Renal pelvis (tissue), 12 donors: Measurements from ENCODE around the gene CLASP2. TPM values are rescaled to one million over a fixed set of nuclear protein-coding genes. Genes with fewer than 3 reads are reported as not detected.
"Not testable (repeated sequence)": the region's sequence is repeated elsewhere in the genome, so short reads cannot be mapped to it uniquely, and the experiment has no call there.

Experiments
- DNase-seq: peaks from one replicate; pipeline ENCODE4 v3.0.0-alpha.2; 2013
- long read RNA-seq, 16 experiments: transcript quantifications; one replicate each; lab custom pipeline, GENCODE V29; 2026
- polyA plus RNA-seq, 3 donors: library from polyadenylated mRNA; unstranded; fragments of 120-200 nt; gene quantifications; one replicate each; pipeline ENCODE4 v1.2.1, GENCODE V29; 2013; ENCODE audit not compliant: insufficient read length in 3 of 3

CLASP2 gene
- 10 to 100 TPM; 47.1 to 68.2 (median 56.0) TPM for polyA plus RNA-seq
- long read RNA-seq, donor 1, partial matches to known transcripts: 0 of 1 reads
- long read RNA-seq, donor 1, other reads (novel, unspliced or antisense): 0 of 1 reads
- long read RNA-seq, donor 2, partial matches to known transcripts: 5 of 6 reads
- long read RNA-seq, donor 2, other reads (novel, unspliced or antisense): 0 of 6 reads
- long read RNA-seq, donor 3: 0 reads
- long read RNA-seq, donor 4, full-length matches to known transcripts: 1 of 1 reads
- long read RNA-seq, donor 4, partial matches to known transcripts: 0 of 1 reads
- long read RNA-seq, donor 4, other reads (novel, unspliced or antisense): 0 of 1 reads
- long read RNA-seq, donor 5, partial matches to known transcripts: 55 of 60 reads
- long read RNA-seq, donor 5, other reads (novel, unspliced or antisense): 5 of 60 reads
- long read RNA-seq, donor 6, full-length matches to known transcripts: 1 of 1 reads
- long read RNA-seq, donor 6, partial matches to known transcripts: 0 of 1 reads
- long read RNA-seq, donor 6, other reads (novel, unspliced or antisense): 0 of 1 reads
- long read RNA-seq, donor 7, full-length matches to known transcripts: 2 of 2 reads
- long read RNA-seq, donor 7, partial matches to known transcripts: 0 of 2 reads
- long read RNA-seq, donor 7, other reads (novel, unspliced or antisense): 0 of 2 reads
- long read RNA-seq, donor 8, partial matches to known transcripts: 37 of 43 reads
- long read RNA-seq, donor 8, other reads (novel, unspliced or antisense): 5 of 43 reads
- long read RNA-seq, donor 9, partial matches to known transcripts: 5 of 5 reads
- long read RNA-seq, donor 9, other reads (novel, unspliced or antisense): 0 of 5 reads
- long read RNA-seq, donor 10, full-length matches to known transcripts: 2 of 9 reads
- long read RNA-seq, donor 10, partial matches to known transcripts: 7 of 9 reads
- long read RNA-seq, donor 10, other reads (novel, unspliced or antisense): 0 of 9 reads
- long read RNA-seq, donor 11: 0 reads
- long read RNA-seq, donor 12, full-length matches to known transcripts: 2 of 18 reads
- long read RNA-seq, donor 12, partial matches to known transcripts: 16 of 18 reads
- long read RNA-seq, donor 12, other reads (novel, unspliced or antisense): 0 of 18 reads
- long read RNA-seq, donor 13, full-length matches to known transcripts: 1 of 1 reads
- long read RNA-seq, donor 13, partial matches to known transcripts: 0 of 1 reads
- long read RNA-seq, donor 13, other reads (novel, unspliced or antisense): 0 of 1 reads
- long read RNA-seq, donor 14: 0 reads
- long read RNA-seq, donor 15, full-length matches to known transcripts: 3 of 9 reads
- long read RNA-seq, donor 15, partial matches to known transcripts: 6 of 9 reads
- long read RNA-seq, donor 15, other reads (novel, unspliced or antisense): 0 of 9 reads
- long read RNA-seq, donor 16, partial matches to known transcripts: 6 of 7 reads
- long read RNA-seq, donor 16, other reads (novel, unspliced or antisense): 0 of 7 reads

GRCh38 chr3:33717866-33718594 lies at the start of gene CLASP2:
TSS of gene CLASP2 (minus strand) at chr3:33718254. CDS start at chr3:33718002, 252 bp downstream.
- peak; percentile 89 for DNase-seq

GRCh38 chr3:33758864-33759263 lies 40.8 kb upstream of the CLASP2 start:
- no peak for DNase-seq

- DNase-seq: no peak
Observed at GRCh38 chr3:33758281-33758680, 40.2 kb upstream of the CLASP2 start.

- not testable (repeated sequence) for DNase-seq
Observed at GRCh38 chr3:33754391-33754790, 36.3 kb upstream of the CLASP2 start.

- DNase-seq: no peak
Observed at GRCh38 chr3:33751336-33751735, 33.3 kb upstream of the CLASP2 start.

- no peak for DNase-seq
Observed at GRCh38 chr3:33750211-33750548, 32.1 kb upstream of the CLASP2 start.

GRCh38 chr3:33749546-33750210 lies 31.6 kb upstream of the CLASP2 start:
- no peak for DNase-seq

GRCh38 chr3:33746416-33747116 lies 28.5 kb upstream of the CLASP2 start:
- no peak for DNase-seq

GRCh38 chr3:33737146-33737545 lies 19.1 kb upstream of the CLASP2 start:
- DNase-seq: no peak

- no peak for DNase-seq
Observed at GRCh38 chr3:33732394-33732793, 14.3 kb upstream of the CLASP2 start.

GRCh38 chr3:33729993-33730392 lies 11.9 kb upstream of the CLASP2 start:
- DNase-seq: no peak

- DNase-seq: no peak
Observed at GRCh38 chr3:33724256-33724655, 6.2 kb upstream of the CLASP2 start.

GRCh38 chr3:33722626-33723370 lies 4.7 kb upstream of the CLASP2 start:
- DNase-seq: no peak

GRCh38 chr3:33722191-33722590 lies 4.1 kb upstream of the CLASP2 start:
- DNase-seq: no peak

- no peak for DNase-seq
Observed at GRCh38 chr3:33718595-33718907, 497 bp upstream of the CLASP2 start.

- DNase-seq: peak; percentile 58
Observed at GRCh38 chr3:33717616-33717865, 513 bp downstream of the CLASP2 start.

GRCh38 chr3:33716227-33716626 lies 1.8 kb downstream of the CLASP2 start:
- DNase-seq: no peak

GRCh38 chr3:33711100-33711499 lies 7.0 kb downstream of the CLASP2 start:
- DNase-seq: no peak

GRCh38 chr3:33706056-33706455 lies 12.0 kb downstream of the CLASP2 start:
- no peak for DNase-seq
